Measurements from ENCODE around the gene ABLIM2. TPM values are rescaled to one million over a fixed set of nuclear protein-coding genes. Genes with fewer than 3 reads are reported as not detected.

The ABLIM2 gene
- polyA plus RNA-seq, 1 donor: 16.0 TPM

GRCh38 chr4:8192748-8193738 is 34.4 kb upstream of the ABLIM2 start:
- DNase-seq: no peak

GRCh38 chr4:8191136-8191747 is 32.6 kb upstream of the ABLIM2 start:
- DNase-seq: peak; percentile 47

DNA sequence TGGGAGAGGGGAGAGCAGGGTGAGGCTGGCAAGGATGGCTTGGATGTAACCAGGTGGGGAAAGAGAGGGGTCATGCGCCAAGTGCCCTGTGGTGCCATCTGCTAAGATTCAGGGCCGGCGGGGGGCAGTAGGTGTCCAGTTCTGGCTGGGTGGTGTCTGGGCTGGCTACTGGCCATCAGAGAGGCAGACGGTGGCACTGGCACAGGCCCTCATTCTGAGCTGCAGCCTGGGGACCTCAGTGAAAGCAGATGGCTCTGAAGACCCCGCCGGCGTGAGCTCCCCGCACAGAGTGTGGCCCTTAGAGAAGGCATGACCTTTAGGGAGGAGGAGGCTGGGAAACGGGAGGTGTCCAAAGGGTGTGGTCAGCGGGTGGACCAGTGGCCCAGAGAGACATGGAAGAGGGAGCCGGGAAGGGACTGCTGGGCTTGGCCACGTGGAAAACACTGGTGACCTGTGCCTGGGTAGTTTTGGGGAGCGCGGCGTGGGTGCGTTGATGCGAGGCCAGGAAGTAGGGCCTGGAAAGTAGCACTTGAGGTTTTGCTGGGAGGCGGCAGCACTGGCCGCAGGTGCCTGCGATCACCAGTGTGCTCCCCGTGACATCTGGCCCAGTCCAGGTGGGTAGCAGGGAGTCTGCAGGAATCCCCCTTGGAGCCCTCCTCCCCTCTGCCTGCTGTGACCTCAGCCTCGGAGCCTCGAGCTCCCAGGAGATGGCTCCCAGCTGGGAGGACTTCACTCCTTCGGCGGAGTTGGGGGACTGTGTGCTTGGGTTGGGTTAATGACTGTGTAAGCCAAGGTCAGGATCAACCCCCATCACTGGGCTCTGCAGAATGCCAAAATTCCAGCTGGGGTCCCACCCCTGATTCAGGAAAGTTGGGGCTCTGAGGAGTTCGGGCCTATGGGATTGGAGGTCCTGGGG is 31.2 kb upstream of the ABLIM2 start:
- no peak for DNase-seq

GRCh38 chr4:8188743-8189550 is 30.3 kb upstream of the ABLIM2 start:
- DNase-seq: no peak

DNA sequence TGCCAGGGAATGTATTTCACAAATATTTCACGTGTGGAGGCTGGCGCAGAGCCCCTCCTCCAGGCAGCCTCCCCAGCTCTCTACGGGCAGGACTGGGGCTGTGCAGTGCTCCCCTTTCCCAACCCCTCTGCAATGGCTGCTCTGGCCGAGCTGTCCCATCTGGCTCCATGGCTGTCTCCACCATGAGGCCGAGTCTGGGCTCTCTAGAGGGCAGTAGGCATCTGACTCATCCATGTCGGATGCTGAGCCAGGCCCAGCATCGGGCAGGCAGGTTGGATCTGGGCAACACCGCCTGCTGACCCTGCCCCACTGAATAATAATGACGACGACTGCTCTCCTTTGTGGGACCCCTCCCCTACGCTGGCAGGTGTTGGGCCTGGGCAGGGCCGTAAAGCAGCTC is 29.5 kb upstream of the ABLIM2 start:
- DNase-seq: no peak

DNA sequence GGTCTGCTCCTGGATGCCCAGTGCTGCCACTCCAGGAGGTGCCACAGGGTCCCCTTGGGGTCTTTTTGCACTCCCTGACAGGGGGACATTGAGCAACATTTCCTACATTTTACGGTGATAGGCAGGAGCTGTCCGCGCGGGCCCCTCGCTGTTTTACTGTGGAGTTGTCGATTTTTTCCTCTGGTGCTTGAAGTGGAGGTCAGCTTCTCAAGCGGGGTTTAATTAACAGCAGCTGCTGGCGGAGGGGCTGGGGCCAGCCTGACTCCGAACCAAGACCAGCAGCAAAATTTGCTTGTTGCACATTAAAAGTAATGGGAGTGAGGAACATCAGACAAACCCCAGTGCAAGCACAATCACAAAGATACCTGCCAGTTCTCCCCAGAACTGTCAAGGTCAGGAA is 27.3 kb upstream of the ABLIM2 start:
- DNase-seq: no peak

GRCh38 chr4:8185295-8185694 is 26.7 kb upstream of the ABLIM2 start:
- no peak for DNase-seq

DNA sequence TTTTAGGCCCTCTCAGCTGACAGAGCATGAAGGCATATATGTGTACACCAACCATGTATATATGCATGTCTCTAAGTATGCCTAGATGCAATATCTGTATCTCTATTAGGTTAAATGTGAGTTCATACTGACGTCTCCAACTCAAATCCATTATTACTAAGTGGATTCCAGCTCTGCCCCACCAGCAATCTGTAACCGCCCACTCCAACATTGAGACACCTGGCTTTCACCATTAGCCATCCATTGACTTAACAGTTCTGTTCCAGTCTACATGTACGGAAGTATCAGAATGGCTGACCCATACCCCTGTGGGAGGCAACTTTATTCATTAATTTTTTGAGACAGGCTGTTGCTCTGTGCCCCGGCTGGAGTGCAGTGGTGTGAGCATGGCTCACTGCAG is 25.4 kb upstream of the ABLIM2 start:
- DNase-seq: no peak

DNA sequence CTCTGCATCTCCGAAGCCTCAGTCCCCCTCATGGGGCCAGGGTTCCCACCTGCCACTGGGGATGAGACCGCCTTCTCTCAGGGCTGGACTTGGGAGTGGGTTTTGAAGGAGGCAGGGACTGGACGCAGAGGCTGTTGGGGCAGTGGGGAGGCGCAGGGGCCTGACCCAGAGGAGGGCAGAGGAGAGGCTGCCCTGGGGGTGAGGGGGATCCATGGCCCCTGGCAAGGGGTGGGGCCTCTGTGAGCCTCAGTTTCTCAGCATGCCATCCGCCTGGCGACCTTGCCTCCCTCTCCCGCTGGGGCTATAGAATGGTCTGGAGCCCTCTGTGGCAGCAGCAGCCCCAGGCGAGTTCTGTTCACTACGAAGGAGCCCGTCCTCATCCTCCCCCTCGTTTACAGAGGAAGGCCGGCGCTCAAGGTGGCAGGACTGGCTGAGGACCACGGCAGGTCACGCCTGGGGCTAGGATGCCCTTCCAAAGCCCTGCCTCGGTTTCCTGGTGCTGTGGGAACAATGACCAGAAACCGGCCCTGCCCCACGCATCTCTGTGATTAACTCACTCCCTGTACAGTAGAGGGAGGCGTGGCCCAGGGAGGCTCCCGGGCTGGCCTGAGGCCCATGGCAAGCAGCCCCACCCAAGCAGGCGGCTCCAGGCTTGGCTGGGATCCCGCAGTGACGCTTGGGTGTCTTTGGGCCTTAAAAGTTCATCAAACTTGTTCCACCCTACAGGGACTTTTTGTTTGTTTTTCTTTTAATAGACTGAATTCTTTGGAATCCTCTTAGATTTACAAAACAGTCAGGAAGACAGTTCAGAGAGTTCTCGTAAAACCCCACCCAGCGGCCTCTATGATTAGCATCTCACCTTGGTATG is 24.5 kb upstream of the ABLIM2 start:
- no peak for DNase-seq

DNA sequence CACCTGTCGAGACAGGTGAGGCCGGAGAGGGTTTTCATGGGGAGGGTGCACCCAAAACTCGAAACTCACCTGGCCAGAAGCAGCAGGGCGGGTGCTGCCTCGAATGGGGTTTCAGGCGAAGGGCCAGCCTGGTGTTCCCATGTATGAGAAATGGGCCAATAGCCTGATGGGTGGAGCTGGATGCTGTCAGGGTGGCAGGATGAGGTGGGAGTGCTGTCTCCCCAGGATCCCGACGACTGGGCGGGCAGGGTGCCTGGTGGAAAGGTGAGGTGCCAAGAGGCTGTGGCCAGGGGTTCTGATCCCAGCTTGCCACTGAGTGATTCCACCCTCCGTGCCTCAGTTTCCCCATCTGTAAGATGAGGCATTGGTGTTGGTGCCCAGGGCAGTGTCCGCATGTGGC is 23.7 kb upstream of the ABLIM2 start:
- no peak for DNase-seq

DNA sequence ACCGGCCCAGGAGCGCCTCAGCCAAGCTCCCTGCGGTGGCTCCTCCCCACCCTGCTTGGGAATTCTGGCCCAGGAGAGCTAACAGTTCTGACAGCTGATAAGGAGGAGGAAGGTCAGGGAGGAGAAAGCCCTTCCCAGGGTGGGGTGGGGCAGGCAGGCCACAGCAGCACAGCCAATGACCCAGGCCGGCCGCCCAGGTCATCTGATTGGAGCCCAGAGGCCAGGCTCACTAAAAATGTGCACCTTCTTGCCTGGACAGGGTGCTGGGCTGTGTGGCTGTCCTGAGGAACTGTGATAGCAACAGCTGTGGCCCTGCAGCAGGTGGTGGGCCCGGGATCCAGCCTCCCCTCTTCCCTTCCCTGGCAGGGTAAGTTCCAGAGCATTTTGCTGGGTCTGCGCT is 23.2 kb upstream of the ABLIM2 start:
- no peak for DNase-seq

DNA sequence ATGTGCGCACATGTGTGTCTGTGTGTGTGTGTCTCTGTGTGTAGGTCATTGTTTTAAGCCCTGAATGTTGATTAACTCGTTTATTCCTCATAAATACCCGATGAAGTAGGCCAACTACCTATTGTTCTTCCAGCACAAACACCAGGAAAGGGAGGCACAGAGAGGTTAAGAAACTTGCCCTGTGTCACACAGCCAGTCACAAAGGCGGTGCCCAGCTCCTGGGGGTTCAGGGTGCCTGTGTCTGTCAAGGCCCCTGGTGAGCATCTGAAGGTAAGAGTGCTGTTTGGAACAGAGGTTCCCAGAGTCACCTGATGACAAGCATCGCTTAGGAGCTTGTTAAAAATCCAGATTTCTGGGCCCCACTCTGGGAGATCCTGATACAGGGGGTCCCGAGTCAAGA is 22.5 kb upstream of the ABLIM2 start:
- no peak for DNase-seq

DNA sequence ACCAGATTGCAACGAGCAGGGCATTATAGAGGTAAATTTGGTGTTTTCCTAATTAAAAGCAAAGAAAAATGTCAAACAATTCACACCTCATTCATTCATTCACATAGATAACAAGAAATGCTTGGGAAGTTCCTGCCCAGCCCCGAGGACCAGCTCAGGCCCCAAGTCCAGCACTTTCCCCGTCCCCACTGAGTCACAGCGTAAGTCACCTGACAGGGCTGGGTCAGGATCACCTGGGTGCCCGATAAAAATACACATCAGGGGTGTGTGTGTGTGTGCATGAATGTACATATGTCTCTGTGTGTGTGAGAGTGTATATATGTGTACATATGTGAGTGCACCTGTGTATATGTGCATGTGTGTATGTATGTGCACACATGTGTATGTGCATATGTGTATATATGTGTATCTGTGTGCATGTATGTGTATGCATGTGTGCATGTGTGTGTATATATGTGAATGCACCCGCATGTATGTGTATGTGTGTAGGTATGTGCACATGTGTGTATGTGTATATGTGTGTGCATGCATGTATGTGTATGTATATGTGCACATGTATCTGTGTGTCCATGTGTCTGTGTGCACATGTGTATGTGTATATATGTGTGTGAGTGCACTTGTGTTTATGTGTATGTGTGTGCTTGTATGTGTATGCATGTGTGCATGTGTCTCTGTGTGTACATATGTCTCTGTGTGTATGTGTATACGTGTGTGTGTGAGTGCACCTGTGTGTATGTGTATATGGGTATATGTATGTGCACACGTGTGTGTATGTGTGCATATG is 21.9 kb upstream of the ABLIM2 start:
- DNase-seq: no peak

DNA sequence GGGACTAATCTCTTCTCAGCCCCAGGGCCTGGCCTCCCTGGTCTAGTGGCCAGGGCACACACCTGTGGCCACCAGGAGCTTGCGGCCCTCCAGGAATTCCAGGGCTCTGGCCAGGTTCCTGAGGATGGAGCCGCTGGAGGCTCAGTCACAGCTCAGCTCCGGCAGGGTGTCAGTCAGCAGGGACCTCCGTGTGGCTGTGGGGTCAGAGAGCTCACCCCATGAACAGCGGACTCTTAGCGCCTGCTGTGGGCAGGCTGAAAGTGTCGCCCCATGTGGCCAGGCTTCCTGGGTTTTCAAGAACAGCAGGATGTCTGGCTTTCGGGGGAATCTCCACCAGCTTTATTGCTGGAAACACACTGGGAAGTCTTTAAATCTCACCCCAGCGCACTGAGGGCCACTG is 21.2 kb upstream of the ABLIM2 start:
- DNase-seq: no peak

- DNase-seq: no peak
Measured at GRCh38 chr4:8179074-8179473, 20.5 kb upstream of the ABLIM2 start.

- no peak for DNase-seq
Measured at GRCh38 chr4:8177956-8178355, 19.3 kb upstream of the ABLIM2 start.

DNA sequence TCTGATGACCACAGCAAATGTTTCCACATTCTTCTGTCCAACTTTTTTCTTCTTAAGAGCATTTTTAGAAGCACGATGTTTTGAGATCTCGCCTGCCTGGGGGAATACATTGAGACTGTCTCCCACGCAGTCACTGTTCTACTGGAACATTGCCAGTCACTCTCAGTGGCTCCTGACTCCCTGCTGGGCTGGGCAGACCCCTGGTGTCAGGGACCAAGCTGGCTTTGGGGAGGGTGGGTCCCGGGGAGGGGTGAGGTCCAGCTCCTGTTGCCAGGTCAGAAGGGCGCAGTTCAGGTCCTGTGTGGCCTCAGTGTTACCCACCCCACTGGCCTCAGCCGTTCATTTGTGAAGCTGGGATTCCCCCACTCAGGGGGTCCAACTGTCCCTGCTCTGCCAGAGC is 18.9 kb upstream of the ABLIM2 start:
- DNase-seq: no peak

GRCh38 chr4:8176547-8177399 is 18.2 kb upstream of the ABLIM2 start:
- DNase-seq: no peak

- no peak for DNase-seq
Measured at GRCh38 chr4:8175686-8176085, 17.1 kb upstream of the ABLIM2 start.

All from hindlimb muscle (tissue), 1 donor.